Activated T-cell treated with anti-CD3 and anti-CD28 coated beads for 48 hours (primary cell): ENCODE data around the gene NKD1.

Experiments used
- DNase-seq: peaks from one replicate; pipeline ENCODE4 v3.0.0-alpha.2; 2020; ENCODE audit warnings: low read depth

The NKD1 gene

DNA sequence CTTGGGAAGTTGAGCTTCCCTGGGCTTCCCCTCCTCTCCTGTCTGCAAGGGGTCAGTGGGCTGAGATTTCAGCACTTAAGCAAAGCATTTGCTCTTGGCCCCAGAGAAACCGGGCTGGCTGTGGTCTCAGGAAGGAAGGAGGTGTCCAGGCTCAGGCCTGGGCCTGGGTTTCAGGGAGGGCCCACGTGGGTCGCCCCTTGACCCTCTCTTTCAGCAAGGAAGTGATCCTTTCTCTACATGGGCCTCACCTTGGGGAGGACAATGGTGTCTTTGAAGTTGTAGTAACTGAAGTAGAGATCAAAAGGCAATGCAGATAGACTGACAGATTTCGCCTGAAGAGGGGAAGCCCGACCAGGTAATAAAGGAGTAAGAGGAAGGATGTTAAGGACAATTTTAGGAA lies 147.9 kb downstream of the NKD1 start:
- DNase-seq, result no peak

DNA sequence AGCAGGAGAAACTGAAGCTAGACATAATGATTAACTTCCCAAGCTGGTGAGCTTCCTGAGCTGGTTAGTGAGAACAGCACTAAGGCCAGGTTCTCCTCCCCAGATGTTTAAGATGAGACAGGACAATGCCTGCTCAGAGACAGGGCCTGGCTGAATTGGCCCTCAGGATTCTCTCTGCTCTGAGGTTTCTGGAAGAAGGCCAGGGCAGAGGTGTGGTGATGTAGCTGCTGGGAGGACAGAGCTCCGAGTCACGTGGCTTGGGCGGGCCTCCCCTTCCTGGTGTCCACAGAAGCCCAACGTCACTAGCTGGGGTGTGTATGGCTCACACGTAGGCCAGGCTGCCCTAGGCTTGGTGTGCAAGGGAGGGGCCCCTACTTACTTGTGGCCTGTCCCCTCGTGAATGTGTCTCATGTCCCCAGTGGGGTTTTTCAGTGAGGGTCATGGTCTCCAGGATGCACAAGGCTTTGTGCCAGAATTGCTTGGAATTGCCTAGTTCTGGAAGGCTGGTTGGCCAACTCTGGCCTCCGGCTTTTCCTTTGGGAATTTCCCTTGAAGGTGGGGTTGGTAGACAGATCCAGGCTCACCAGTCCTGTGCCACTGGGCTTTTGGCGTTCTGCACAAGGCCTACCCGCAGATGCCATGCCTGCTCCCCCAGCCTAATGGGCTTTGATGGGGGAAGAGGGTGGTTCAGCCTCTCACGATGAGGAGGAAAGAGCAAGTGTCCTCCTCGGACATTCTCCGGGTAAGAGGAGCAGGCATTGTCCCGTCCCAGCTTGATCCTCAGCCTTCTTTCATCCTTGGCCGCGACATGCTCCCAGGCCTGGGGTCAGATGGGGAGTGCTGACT lies 148.6 kb downstream of the NKD1 start:
- no peak for DNase-seq

DNA sequence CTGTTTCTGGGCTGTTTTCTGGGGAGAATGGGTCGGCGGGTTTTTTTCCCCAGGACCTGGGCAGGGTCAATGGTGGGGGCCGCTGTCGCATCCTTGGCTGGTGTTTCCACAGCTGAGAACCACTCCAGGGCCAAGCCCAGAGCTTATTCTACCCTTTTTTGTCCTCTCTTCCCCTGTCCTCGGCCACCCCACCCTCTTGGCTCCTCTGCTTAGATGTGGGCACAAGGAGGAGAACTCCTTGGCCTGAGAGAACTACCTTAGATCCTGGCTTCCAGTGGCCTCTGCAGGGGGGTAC lies 149.2 kb downstream of the NKD1 start:
- DNase-seq, result no peak

DNA sequence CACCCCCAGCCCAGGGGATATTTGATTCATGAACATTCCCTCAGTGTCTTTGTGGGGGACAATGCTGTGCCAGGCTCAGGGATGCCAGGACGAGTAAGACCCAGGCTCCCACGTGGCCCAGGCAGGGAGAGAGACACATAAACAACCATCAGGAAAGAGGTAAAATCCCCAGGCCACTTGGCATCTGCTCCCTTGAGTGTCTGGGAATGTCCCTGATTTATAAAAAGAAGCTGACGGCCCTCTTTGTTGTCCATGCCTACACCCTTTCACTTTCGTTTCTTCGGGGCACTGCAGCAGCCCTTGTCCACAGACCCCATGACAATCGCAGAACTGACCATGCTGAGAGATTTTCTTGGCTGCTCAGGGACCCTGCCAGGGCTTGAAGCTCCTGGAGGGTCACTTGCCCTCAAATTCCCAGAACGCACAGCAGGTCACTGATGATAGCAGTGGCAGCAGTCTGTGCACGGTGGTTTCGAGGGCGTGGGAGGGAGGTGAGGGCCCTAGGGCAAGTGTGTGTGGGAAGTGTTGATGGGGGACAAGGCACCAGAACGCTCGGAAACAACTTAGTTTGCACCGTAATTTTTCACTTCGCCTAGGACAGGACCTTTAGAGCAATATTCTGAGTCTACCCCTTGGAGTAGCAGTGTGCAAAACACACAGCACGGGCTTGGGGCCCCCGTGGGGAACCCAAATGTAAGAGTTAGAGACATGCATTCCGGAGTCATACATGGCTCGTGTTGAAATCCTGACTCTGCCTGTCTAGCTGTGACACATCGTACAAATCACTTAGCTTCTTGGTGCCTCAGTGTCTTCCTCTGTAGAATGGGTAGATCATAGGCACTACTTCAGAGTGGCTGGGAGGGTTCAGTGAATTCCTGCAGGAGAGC lies 149.9 kb downstream of the NKD1 start:
- no peak for DNase-seq
